ENCODE measurements around the gene LPAR6. TPM values are rescaled to one million over a fixed set of nuclear protein-coding genes. Genes with fewer than 3 reads are reported as not detected.
"Not testable (repeated sequence)": the region's sequence is repeated elsewhere in the genome, so short reads cannot be mapped to it uniquely, and the experiment has no call there.

LPAR6 gene
- total RNA-seq, 3 donors from 2014 or later = 10.7 to 15.0 (median 12.3) TPM

- Histone ChIP-seq H3K9me3 (no peaks in the 10 kb centered on the region), H3K36me3 (ENCODE audit: low read depth) (no peaks in the 10 kb centered on the region), H3K4me1 (ENCODE audit: low read depth) (no peaks in the 10 kb centered on the region), H3K4me3 (no peak overlapping the region)
- TF ChIP-seq CTCF (IDR thresholded peaks at IDR 0.05) = no peak
- no peak for DNase-seq
- intact Hi-C loops (cut with DNase I, micrococcal nuclease) = no loop called here
- no peak for ATAC-seq
These were observed 16.1 kb upstream of the LPAR6 start for GRCh38 chr13:48429036-48429435.

- H3K4me3 ChIP-seq; ATAC-seq; H3K9me3 ChIP-seq; intact Hi-C loops (cut with DNase I, micrococcal nuclease); H3K4me1 ChIP-seq (ENCODE audit: low read depth); DNase-seq; H3K36me3 ChIP-seq (ENCODE audit: low read depth): not testable (repeated sequence)
These were observed 13.9 kb upstream of the LPAR6 start for GRCh38 chr13:48426755-48427298.

GRCh38 chr13:48426052-48426451 lies 13.1 kb upstream of the LPAR6 start:
- no peak overlapping the region for H3K4me3 ChIP-seq
- intact Hi-C loops (cut with DNase I, micrococcal nuclease) = no loop called here
- TF ChIP-seq CTCF (IDR thresholded peaks at IDR 0.05) = no peak
- peaks cover 2% of the 10 kb centered on the region for H3K9me3 ChIP-seq
- ATAC-seq = no peak
- no peaks in the 10 kb centered on the region for H3K36me3 ChIP-seq (ENCODE audit: low read depth)
- no peak for DNase-seq
- no peaks in the 10 kb centered on the region for H3K4me1 ChIP-seq (ENCODE audit: low read depth)

GRCh38 chr13:48424212-48424611 lies 11.3 kb upstream of the LPAR6 start:
- intact Hi-C loops (cut with DNase I, micrococcal nuclease) = no loop called here
- Histone ChIP-seq H3K9me3 (peaks cover 5% of the 10 kb centered on the region), H3K4me1 (ENCODE audit: low read depth) (no peaks in the 10 kb centered on the region), H3K4me3 (no peak overlapping the region), H3K36me3 (ENCODE audit: low read depth) (no peaks in the 10 kb centered on the region)
- no peak for DNase-seq
- no peak for TF ChIP-seq CTCF (IDR thresholded peaks at IDR 0.05)
- no peak for ATAC-seq

- H3K4me3 ChIP-seq; ATAC-seq; H3K4me1 ChIP-seq (ENCODE audit: low read depth); intact Hi-C loops (cut with DNase I, micrococcal nuclease); DNase-seq; H3K9me3 ChIP-seq; H3K36me3 ChIP-seq (ENCODE audit: low read depth): not testable (repeated sequence)
These were observed 9.1 kb upstream of the LPAR6 start for GRCh38 chr13:48422003-48422402.

- DNase-seq = no peak
- intact Hi-C loops (cut with DNase I, micrococcal nuclease) = no loop called here
- Histone ChIP-seq H3K4me1 (ENCODE audit: low read depth) (peaks cover 4% of the 10 kb centered on the region), H3K9me3 (no peaks in the 10 kb centered on the region), H3K36me3 (ENCODE audit: low read depth) (no peaks in the 10 kb centered on the region), H3K4me3 (no peak overlapping the region)
- TF ChIP-seq CTCF (IDR thresholded peaks at IDR 0.05) = no peak
- ATAC-seq = no peak
These were observed 2.6 kb upstream of the LPAR6 start for GRCh38 chr13:48415516-48415915.

- Histone ChIP-seq H3K36me3 (ENCODE audit: low read depth) (no peaks in the 10 kb centered on the region), H3K4me1 (ENCODE audit: low read depth) (peaks cover 4% of the 10 kb centered on the region), H3K4me3 (no peak overlapping the region), H3K9me3 (no peaks in the 10 kb centered on the region)
- no peak for TF ChIP-seq CTCF (IDR thresholded peaks at IDR 0.05)
- intact Hi-C loops (cut with DNase I, micrococcal nuclease) = no loop called here
- no peak for DNase-seq
- ATAC-seq = no peak
These were observed 1.6 kb upstream of the LPAR6 start for GRCh38 chr13:48414501-48414900.
